ENCODE data around the gene MFSD2B.

MFSD2B gene

GRCh38 chr2:24051833-24052232 lies 41.9 kb downstream of the MFSD2B start:
- no peak for DNase-seq (ENCODE audit: low read depth)

- DNase-seq (ENCODE audit: low read depth) = no peak
Observed at GRCh38 chr2:24052951-24053350, 43.1 kb downstream of the MFSD2B start.

GRCh38 chr2:24054366-24055010 lies 44.6 kb downstream of the MFSD2B start:
- no peak for DNase-seq (ENCODE audit: low read depth)

GRCh38 chr2:24055750-24056149 lies 45.9 kb downstream of the MFSD2B start:
- no peak for DNase-seq (ENCODE audit: low read depth)

GRCh38 chr2:24058564-24059271 lies 48.8 kb downstream of the MFSD2B start:
- DNase-seq (ENCODE audit: low read depth) = no peak

GRCh38 chr2:24065341-24065740 lies 55.5 kb downstream of the MFSD2B start:
- DNase-seq (ENCODE audit: low read depth) = no peak

- no peak for DNase-seq (ENCODE audit: low read depth)
Observed at GRCh38 chr2:24072259-24072658, 62.4 kb downstream of the MFSD2B start.

GRCh38 chr2:24073816-24074215 lies 63.9 kb downstream of the MFSD2B start:
- no peak for DNase-seq (ENCODE audit: low read depth)

GRCh38 chr2:24075259-24075658 lies 65.4 kb downstream of the MFSD2B start:
- DNase-seq (ENCODE audit: low read depth) = no peak
